Prostate gland (tissue), 2 donors: ENCODE measurements around the gene RUFY3.

Experiments used
- CTCF ChIP-seq, 4 experiments: fragments of 200-600 bp in 2 of 4; fragments of 450-650 bp in 2 of 4; sonication (generic) in 2 of 4; IDR thresholded peaks; 1 replicate in 3 of 4; 2 replicates in 1 of 4; pipeline ENCODE4 v1.5.1; 2016 to 2019; ENCODE audit warnings: antibody characterized with exemption in 4 of 4, mild to moderate bottlenecking in 2 of 4, moderate library complexity in 2 of 4
- POLR2A ChIP-seq: fragments of 450-650 bp; IDR thresholded peaks from one replicate; pipeline ENCODE4 v1.6.1; 2016; ENCODE audit warnings: antibody characterized with exemption, mild to moderate bottlenecking

- TF ChIP-seq POLR2A (no peak), CTCF (IDR thresholded peaks at IDR 0.05) (no peak)
Measured at GRCh38 chr4:70783096-70783495, 61.3 kb downstream of the RUFY3 start.
